IMR-90 (cell line): ENCODE data around the gene CNGA1. TPM values are rescaled to one million over a fixed set of nuclear protein-coding genes. Genes with fewer than 3 reads are reported as not detected.
"Not testable (repeated sequence)": the region's sequence is repeated elsewhere in the genome, so short reads cannot be mapped to it uniquely, and the experiment has no call there.

Experiments used
- ATAC-seq: fragments of 200-7000 bp; cut with Tn5 transposase; 2 replicates; pipeline ENCODE4 v1.9.1; 2020; ENCODE audit warnings: low read depth, mild to moderate bottlenecking, moderate library complexity
- BruUV-seq: library from RNA; stranded (reverse); fragments of 400-500 nt; replicated peaks from 2 replicates; lab custom pipeline; 2021; lab: Mats Ljungman, UMichigan
- CTCF ChIA-PET: fragments of 300-600 bp; formaldehyde crosslinking; extraction: SDS; loops from one replicate; lab custom pipeline; 2021; ENCODE audit warnings: antibody characterized with exemption; lab: Yijun Ruan, JAX
- POLR2A ChIA-PET: fragments of 300-600 bp; sonication (Branson Sonifier 250); formaldehyde crosslinking; loops from one replicate; lab custom pipeline; 2022; ENCODE audit warnings: antibody characterized with exemption; ENCODE audit not compliant: unreplicated experiment; lab: Charles Lee
- DNase-seq: peaks from one replicate; pipeline ENCODE4 v3.0.0; 2013
- H2AFZ ChIP-seq: replicated peaks from 2 replicates; pipeline ENCODE3; 2013; ENCODE audit warnings: low read length, mild to moderate bottlenecking; ENCODE audit not compliant: poor library complexity
- H2AK5ac ChIP-seq: 2 replicates; pipeline ENCODE4 v1.6.1; 2013; ENCODE audit warnings: low read depth, low read length, inconsistent platforms
- H2AK9ac ChIP-seq: replicated peaks from 2 replicates; pipeline ENCODE3; 2013; ENCODE audit warnings: mild to moderate bottlenecking, low read depth, low read length, moderate library complexity; ENCODE audit not compliant: poor library complexity
- H2BK120ac ChIP-seq: 2 replicates; pipeline ENCODE4 v1.6.1; 2013; ENCODE audit warnings: low read depth, low read length, inconsistent platforms
- H2BK15ac ChIP-seq: 3 replicates; pipeline ENCODE4 v1.6.1; 2013; ENCODE audit warnings: low read depth, low read length, inconsistent platforms
- H2BK20ac ChIP-seq: 2 replicates; pipeline ENCODE4 v1.6.1; 2013; ENCODE audit warnings: low read depth, mild to moderate bottlenecking, inconsistent platforms, low read length, moderate library complexity
- H2BK5ac ChIP-seq: 2 replicates; pipeline ENCODE4 v1.6.1; 2013; ENCODE audit warnings: mild to moderate bottlenecking, low read depth, low read length, inconsistent platforms; ENCODE audit not compliant: poor library complexity, severe bottlenecking
- H3K14ac ChIP-seq: replicated peaks from 2 replicates; pipeline ENCODE4 v1.6.1; 2013; ENCODE audit warnings: low read depth, low read length, inconsistent platforms
- H3K18ac ChIP-seq: 2 replicates; pipeline ENCODE4 v1.6.1; 2013; ENCODE audit warnings: low read depth, low read length, control low read depth
- H3K23ac ChIP-seq: 2 replicates; pipeline ENCODE4 v1.6.1; 2013; ENCODE audit warnings: low read depth, low read length, inconsistent platforms
- H3K27ac ChIP-seq: 2 replicates; pipeline ENCODE4 v1.5.1; 2013; ENCODE audit warnings: mild to moderate bottlenecking, control low read depth, low read length; ENCODE audit not compliant: insufficient read depth
- H3K27me3 ChIP-seq: 2 replicates; pipeline ENCODE4 v1.6.1; 2013; ENCODE audit warnings: low read length; ENCODE audit not compliant: control insufficient read depth, insufficient read depth
- H3K36me3 ChIP-seq: 2 replicates; pipeline ENCODE4 v1.6.1; 2013; ENCODE audit warnings: low read length, mixed read lengths; ENCODE audit not compliant: control insufficient read depth, insufficient read depth
- H3K4ac ChIP-seq: 2 replicates; pipeline ENCODE4 v1.6.1; 2013; ENCODE audit warnings: low read depth, low read length, inconsistent platforms
- H3K4me1 ChIP-seq: 2 replicates; pipeline ENCODE4 v1.6.1; 2013; ENCODE audit warnings: low read length, mixed read lengths; ENCODE audit not compliant: control insufficient read depth, insufficient read depth
- H3K4me2 ChIP-seq: 2 replicates; pipeline ENCODE4 v1.6.1; 2013; ENCODE audit warnings: low read depth, mild to moderate bottlenecking, control low read depth, low read length, moderate library complexity
- H3K4me3 ChIP-seq: 2 replicates; pipeline ENCODE4 v1.5.1; 2013; ENCODE audit warnings: low read depth, mild to moderate bottlenecking, control low read depth, low read length, moderate library complexity; ENCODE audit not compliant: insufficient read depth
- H3K56ac ChIP-seq: 2 replicates; pipeline ENCODE4 v1.6.1; 2013; ENCODE audit warnings: low read length, inconsistent platforms; ENCODE audit not compliant: insufficient read depth; ENCODE audit errors: extremely low read depth
- H3K79me1 ChIP-seq, 2 experiments: 2 replicates each; pipeline ENCODE4 v1.6.1; 2013; ENCODE audit warnings: low read length in 2 of 2, inconsistent platforms in 1 of 2, low read depth in 1 of 2
- H3K9ac ChIP-seq: 2 replicates; pipeline ENCODE4 v1.6.1; 2013; ENCODE audit warnings: low read depth, low read length, control low read depth
- H3K9me1 ChIP-seq: 2 replicates; pipeline ENCODE4 v1.6.1; 2013; ENCODE audit warnings: low read length, inconsistent platforms; ENCODE audit not compliant: insufficient read depth
- H3K9me3 ChIP-seq: 2 replicates; pipeline ENCODE4 v1.6.1; 2013; ENCODE audit warnings: low read length; ENCODE audit not compliant: control insufficient read depth, insufficient read depth
- H4K20me1 ChIP-seq: 2 replicates; pipeline ENCODE4 v1.6.1; 2013; ENCODE audit warnings: low read length, inconsistent platforms; ENCODE audit not compliant: insufficient read depth
- H4K5ac ChIP-seq: 2 replicates; pipeline ENCODE4 v1.6.1; 2013; ENCODE audit warnings: mild to moderate bottlenecking, low read depth, low read length, control low read depth
- H4K8ac ChIP-seq, 2 experiments: 2 replicates each; pipeline ENCODE4 v1.6.1; 2013; ENCODE audit warnings: low read depth in 2 of 2, low read length in 2 of 2, control low read depth in 1 of 2, inconsistent platforms in 1 of 2
- H4K91ac ChIP-seq: 2 replicates; pipeline ENCODE4 v1.6.1; 2013; ENCODE audit warnings: low read depth, low read length, inconsistent platforms; ENCODE audit not compliant: insufficient read depth
- BHLHE40 ChIP-seq: fragments of 150-350 bp; IDR thresholded peaks from 2 replicates; pipeline ENCODE4 v1.6.1; 2016; ENCODE audit warnings: mild to moderate bottlenecking, low read depth, low read length
- ELK1 ChIP-seq: fragments of 150-350 bp; IDR thresholded peaks from 2 replicates; pipeline ENCODE4 v1.6.1; 2016; ENCODE audit warnings: low read depth, mild to moderate bottlenecking, low read length, moderate library complexity, borderline replicate concordance
- MAFK ChIP-seq: IDR thresholded peaks from 2 replicates; pipeline ENCODE4 v1.6.1; 2012; ENCODE audit warnings: low read depth, low read length, improper control_type of control experiment
- WGBS, 2 experiments: methylation state at CpG; one replicate each; pipeline versions ENCODE4 v1.1.5 to v1.1.7; 2013; ENCODE audit warnings: missing lambda C conversion rate in 2 of 2; ENCODE audit not compliant: insufficient read length in 1 of 2; ENCODE audit errors: extremely low coverage in 2 of 2; 5-methylcytosine and 5-hydroxymethylcytosine counted together
- dilution Hi-C: fragments of 300-500 bp; cut with HindIII; formaldehyde crosslinking; loops from one replicate; pipeline ENCODE4 v1.14.3; 2018; ENCODE audit warnings: low sequenced_read_pairs; ENCODE audit not compliant: unreplicated experiment
- in situ Hi-C: fragments of 300-500 bp; cut with MboI; formaldehyde crosslinking; loops from 3 replicates; pipeline ENCODE4 v1.14.3; 2019; ENCODE audit warnings: low sequenced_read_pairs, inconsistent platforms, mixed read lengths
- intact Hi-C: fragments of 100-400 bp; cut with micrococcal nuclease; formaldehyde crosslinking; loops from 2 replicates; pipeline ENCODE4 v1.10.0; 2022
- polyA plus RNA-seq, 3 experiments: library from polyadenylated mRNA; depleted of rRNA; stranded (reverse); fragments of >200 nt; gene quantifications; 2 replicates each; pipeline ENCODE4 v1.2.3, GENCODE V29; 2012; ENCODE audit warnings: low replicate concordance in 1 of 3
- total RNA-seq: library from RNA; depleted of rRNA; stranded (reverse); fragments of >200 nt; gene quantifications from 2 replicates; pipeline ENCODE4 v1.2.3, GENCODE V29; 2012

CNGA1 gene
- total and polyA plus RNA-seq, 2 of the 4 experiments (the other 2 are of a cell fraction), result not detected

GRCh38 chr4:47996021-47996420, 20.5 kb downstream of the CNGA1 start:
- no peaks in the 10 kb centered on the region for H3K79me1 ChIP-seq
- no peaks in the 10 kb centered on the region for H3K27me3 ChIP-seq

GRCh38 chr4:47992475-47992874, 24.0 kb downstream of the CNGA1 start:
- H3K36me3 ChIP-seq, H3K4me1 ChIP-seq, H4K5ac ChIP-seq, H2BK120ac ChIP-seq, H2AK5ac ChIP-seq, H3K56ac ChIP-seq, BruUV-seq, dilution Hi-C loops, H3K27me3 ChIP-seq, H3K14ac ChIP-seq, H2AFZ ChIP-seq, H3K18ac ChIP-seq, H4K91ac ChIP-seq, H3K4me2 ChIP-seq, CTCF ChIA-PET, H4K8ac ChIP-seq, ATAC-seq, H2AK9ac ChIP-seq, intact Hi-C loops, H4K20me1 ChIP-seq, POLR2A ChIA-PET, H3K9ac ChIP-seq, H3K4me3 ChIP-seq, H2BK5ac ChIP-seq, H3K27ac ChIP-seq, H3K79me1 ChIP-seq, DNase-seq, H3K9me1 ChIP-seq, in situ Hi-C loops, H3K9me3 ChIP-seq, H2BK15ac ChIP-seq, H3K23ac ChIP-seq, H3K4ac ChIP-seq, H2BK20ac ChIP-seq: not testable (repeated sequence)
- no CpG with 5 or more reads among the region's 1 CpG for WGBS, 2 experiments

More at GRCh38 chr4:47996021-47996420, 20.5 kb downstream of the CNGA1 start:
- Histone ChIP-seq H2AFZ (no peak overlapping the region), H4K8ac (no peak overlapping the region), H2BK20ac (no peak overlapping the region), H2BK15ac (no peak overlapping the region), H3K4me2 (no peak overlapping the region), H3K9ac (no peak overlapping the region), H2AK9ac (no peak overlapping the region), H3K36me3 (no peaks in the 10 kb centered on the region), H2BK120ac (no peak overlapping the region), H3K27ac (no peak overlapping the region), H3K18ac (no peak overlapping the region), H3K4me1 (no peaks in the 10 kb centered on the region), H3K4me3 (no peak overlapping the region), H4K5ac (no peak overlapping the region), H4K91ac (no peak overlapping the region), H3K56ac (no peak overlapping the region), H3K14ac (no peak overlapping the region), H3K23ac (no peak overlapping the region), H2BK5ac (no peak overlapping the region), H2AK5ac (no peak overlapping the region), H4K20me1 (no peaks in the 10 kb centered on the region), H3K9me1 (no peaks in the 10 kb centered on the region), H3K4ac (no peak overlapping the region), H3K9me3 (0 out of 2 replicates have a peak, but pooled peaks cover 1% of the 10 kb centered on the region)
- ChIA-PET POLR2A (interaction anchor here (0.5 kb wide), 1 partner anchor 578 kb away, joined by 3 read pairs; no protein-coding TSS in a partner anchor), CTCF (no interaction called here)
- dilution Hi-C loops (no loop called here), in situ Hi-C loops (no loop called here), intact Hi-C loops (no loop called here)
- no peak for ATAC-seq
- DNase-seq, result no peak
- BruUV-seq, result no TSS peak
- TF ChIP-seq MAFK (no peak), ELK1 (no peak), BHLHE40 (no peak)
- WGBS, 2 experiments, result no CpG with 5 or more reads among the region's 1 CpG
